HepG2 (cell line): Measurements from ENCODE around the gene ROBO2. TPM values are rescaled to one million over a fixed set of nuclear protein-coding genes. Genes with fewer than 3 reads are reported as not detected.

Source experiments
- ATAC-seq: fragments of 200-7000 bp; cut with Tn5 transposase; 3 replicates; pipeline ENCODE4 v1.9.1; 2020; ENCODE audit warnings: mild to moderate bottlenecking, moderate library complexity
- BruUV-seq: library from RNA; stranded (reverse); fragments of 400-500 nt; replicated peaks from 2 replicates; lab custom pipeline; 2021; lab: Mats Ljungman, UMichigan
- CTCF ChIA-PET: fragments of 300-600 bp; formaldehyde crosslinking; extraction: SDS; loops from one replicate; lab custom pipeline; 2021; ENCODE audit warnings: low total read pairs, inconsistent platforms, low intra/inter-chr PET ratio; lab: Yijun Ruan, JAX
- POLR2A ChIA-PET: fragments of 350-600 bp; sonication (Branson Sonifier 250); formaldehyde crosslinking; loops from one replicate; lab custom pipeline; 2020; ENCODE audit warnings: antibody characterized with exemption, inconsistent platforms; lab: Yijun Ruan, JAX
- DNase-seq: peaks from one replicate; pipeline ENCODE4 v3.0.0-alpha.2; 2015; ENCODE audit warnings: low spot score
- FAIRE-seq: peaks from 3 replicates; lab custom pipeline; 2011; peaks lifted over from hg19 to GRCh38; lab: Jason Lieb, UNC
- H2AFZ ChIP-seq: one replicate; pipeline ENCODE4 v1.6.1; 2011; ENCODE audit warnings: low read length, inconsistent platforms
- H3K27ac ChIP-seq: fragments of 300-600 bp; 3 replicates; pipeline ENCODE4 v1.8.0; 2011; ENCODE audit warnings: mixed run types, mild to moderate bottlenecking, mixed read lengths, low read length, inconsistent platforms; ENCODE audit not compliant: insufficient read depth; ENCODE audit errors: extremely low read length
- H3K27me3 ChIP-seq, 2 experiments: fragments of 200-600 bp in 1 of 2; 2 replicates in 1 of 2; 3 replicates in 1 of 2; pipeline versions ENCODE4 v1.6.0 to v1.8.0; 2011; ENCODE audit warnings: low read length in 2 of 2, mild to moderate bottlenecking in 2 of 2, moderate library complexity in 2 of 2, inconsistent platforms in 1 of 2; ENCODE audit not compliant: insufficient read depth in 2 of 2, control insufficient read depth in 1 of 2
- H3K36me3 ChIP-seq, 2 experiments: fragments of 200-600 bp in 1 of 2; replicated peaks in 1 of 2; 2 replicates in 1 of 2; 3 replicates in 1 of 2; pipeline versions ENCODE4 v1.5.1 to v1.8.0; 2011; ENCODE audit warnings: low read length in 2 of 2, inconsistent platforms in 1 of 2; ENCODE audit not compliant: insufficient read depth in 2 of 2, control insufficient read depth in 1 of 2
- H3K4me1 ChIP-seq: 2 replicates; pipeline ENCODE4 v1.5.1; 2012; ENCODE audit warnings: low read length, inconsistent platforms; ENCODE audit not compliant: insufficient read depth
- H3K4me2 ChIP-seq: 2 replicates; pipeline ENCODE4 v1.6.0; 2011; ENCODE audit warnings: low read depth, low read length, inconsistent platforms
- H3K4me3 ChIP-seq, 3 experiments: fragments of 200-600 bp in 1 of 3; sonication (generic), shearing (Covaris generic) in 1 of 3; replicated peaks in 1 of 3; 2 replicates each; pipeline ENCODE4 v1.5.1; 2011 to 2016; ENCODE audit warnings: low read length in 3 of 3, inconsistent platforms in 2 of 3, low read depth in 2 of 3, mild to moderate bottlenecking in 2 of 3, control low read depth in 1 of 3, mixed read lengths in 1 of 3; ENCODE audit not compliant: insufficient read depth in 1 of 3
- H3K79me2 ChIP-seq: one replicate; pipeline ENCODE4 v1.6.1; 2011; ENCODE audit warnings: low read length, inconsistent platforms; ENCODE audit not compliant: insufficient read depth
- H3K9ac ChIP-seq: 2 replicates; pipeline ENCODE4 v1.6.0; 2011; ENCODE audit warnings: mild to moderate bottlenecking, low read depth, low read length, inconsistent platforms; ENCODE audit not compliant: insufficient read depth
- H3K9me3 ChIP-seq: 2 replicates; pipeline ENCODE4 v1.5.1; 2012; ENCODE audit warnings: mild to moderate bottlenecking, low read length
- H4K20me1 ChIP-seq: 2 replicates; pipeline ENCODE4 v1.6.0; 2011; ENCODE audit warnings: inconsistent platforms, mild to moderate bottlenecking, low read length, moderate library complexity; ENCODE audit not compliant: insufficient read depth
- MAFK ChIP-seq, 2 experiments: IDR thresholded peaks in 1 of 2; conservative IDR thresholded peaks in 1 of 2; 2 replicates each; pipeline ENCODE4 v1.6.1; 2011; ENCODE audit warnings: improper control_type of control experiment in 2 of 2, low read length in 2 of 2
- NFE2 ChIP-seq: sonication (generic); formaldehyde crosslinking; IDR thresholded peaks from 2 replicates; pipeline ENCODE4 v1.4.0; 2020; ENCODE audit warnings: missing genetic modification reagents
- SP2 ChIP-seq: sonication (generic); formaldehyde crosslinking; IDR thresholded peaks from 2 replicates; pipeline ENCODE4 v1.5.1; 2020; ENCODE audit warnings: mild to moderate bottlenecking, missing genetic modification reagents
- WGBS: methylation state at CpG from one replicate; pipeline ENCODE4 v1.1.6; 2017; ENCODE audit warnings: low lambda C conversion rate; 5-methylcytosine and 5-hydroxymethylcytosine counted together
- in situ Hi-C: cut with HindIII; loops from 2 replicates; pipeline ENCODE4 v1.10.0; 2017; ENCODE audit warnings: low pct_unique_long_range_greater_than_20kb; ENCODE audit not compliant: extremely low pct_ligation_motif_present
- intact Hi-C: fragments of 100-400 bp; cut with micrococcal nuclease; formaldehyde crosslinking; loops from one replicate; pipeline ENCODE4 v1.10.0; 2022; ENCODE audit not compliant: unreplicated experiment
- polyA plus RNA-seq, 8 experiments: library from polyadenylated mRNA; depleted of rRNA in 3 of 8; stranded (reverse) in 7 of 8; unstranded in 1 of 8; fragments of >200 nt; fragmentation: Illumina TruSeq in 4 of 8; extraction: Trizol in 4 of 8; gene quantifications; 2 replicates each; pipeline versions ENCODE4 v1.2.1 to v1.2.3, GENCODE V29; 2011 to 2016; ENCODE audit warnings: low read depth in 4 of 8, missing spikeins in 1 of 8, mixed read lengths in 1 of 8; ENCODE audit not compliant: insufficient read depth in 1 of 8
- total RNA-seq, 5 experiments: library from RNA; depleted of rRNA; stranded (reverse); fragments of >200 nt; fragmentation: Illumina TruSeq; extraction: Trizol; gene quantifications; 2 replicates each; pipeline ENCODE4 v1.2.3, GENCODE V29; 2016; ENCODE audit warnings: low read depth in 1 of 5

Gene ROBO2
- total and polyA plus RNA-seq, 2 of the 13 experiments (the other 11 are each of a cell fraction or from before 2014, with no cell fraction given), result not detected

- H3K4me1 ChIP-seq, result no peaks in the 10 kb centered on the region
- H3K4me2 ChIP-seq, result no peak overlapping the region
- H4K20me1 ChIP-seq, result no peaks in the 10 kb centered on the region
- H3K9ac ChIP-seq, result no peak overlapping the region
- BruUV-seq, result no TSS peak
- ChIA-PET POLR2A (no interaction called here), CTCF (no interaction called here)
- H3K27me3 ChIP-seq, result no peaks in the 10 kb centered on the region
- no peak overlapping the region for H2AFZ ChIP-seq
- no peaks in the 10 kb centered on the region for H3K9me3 ChIP-seq
- no peak for ATAC-seq
- intact Hi-C loops, result no loop called here
- no peaks in the 10 kb centered on the region for H3K36me3 ChIP-seq
- H3K4me3 ChIP-seq, result no peak overlapping the region
- no peaks in the 10 kb centered on the region for H3K79me2 ChIP-seq
- no peak for FAIRE-seq
- no peak for TF ChIP-seq NFE2 (CRISPR knock-in tag)
- H3K27ac ChIP-seq, result no peak overlapping the region
- in situ Hi-C loops, result no loop called here
- no peak for DNase-seq
Observed at GRCh38 chr3:77426531-77426930, 386.6 kb downstream of the ROBO2 start.

- Histone ChIP-seq H3K4me3 (no peak overlapping the region), H3K4me2 (no peak overlapping the region), H3K27me3 (no peaks in the 10 kb centered on the region), H4K20me1 (no peaks in the 10 kb centered on the region), H3K36me3 (no peaks in the 10 kb centered on the region), H3K27ac (no peak overlapping the region), H3K9me3 (no peaks in the 10 kb centered on the region), H2AFZ (no peak overlapping the region), H3K9ac (no peak overlapping the region), H3K79me2 (no peaks in the 10 kb centered on the region), H3K4me1 (no peaks in the 10 kb centered on the region)
- DNase-seq (no peak), FAIRE-seq (no peak), ATAC-seq (no peak)
- ChIA-PET CTCF (no interaction called here), POLR2A (no interaction called here)
- WGBS, result 1% methylated on average over 3 of the region's 3 CpGs
- no TSS peak for BruUV-seq
- intact Hi-C loops (no loop called here), in situ Hi-C loops (no loop called here)
- TF ChIP-seq SP2 (no peak), MAFK (conservative IDR thresholded peaks at IDR 0.05 in 1 of 2, IDR thresholded peaks at IDR 0.05 in 1 of 2; ENCODE audit: low read length in 2 of 2) (0 out of 4 replicates have a peak, but pooled peaks of 1 of the 2 experiments have one; percentile 11)
Observed at GRCh38 chr3:77427528-77427927, 387.6 kb downstream of the ROBO2 start.
